Activated B cell treated with CpG ODN at 0.5 μM for 24 hours (primary cell): ENCODE data around the gene STXBP5L. TPM values are rescaled to one million over a fixed set of nuclear protein-coding genes. Genes with fewer than 3 reads are reported as not detected.

Experiments
- ATAC-seq: fragments of 200-7000 bp; cut with Tn5 transposase; one replicate; pipeline ENCODE4 v1.10.0; 2021; ENCODE audit warnings: low read depth, mild to moderate bottlenecking, moderate library complexity
- CTCF ChIA-PET: fragments of 350-600 bp; sonication (Branson Sonifier 250); formaldehyde crosslinking; loops from one replicate; lab custom pipeline; 2021; ENCODE audit warnings: antibody characterized with exemption; lab: Charles Lee
- POLR2A ChIA-PET: fragments of 350-600 bp; sonication (Branson Sonifier 250); formaldehyde crosslinking; loops from one replicate; lab custom pipeline; 2021; ENCODE audit warnings: antibody characterized with exemption; lab: Charles Lee
- DNase-seq: peaks from one replicate; pipeline ENCODE4 v3.0.0; 2022
- H3K27ac Mint-ChIP-seq: one replicate; pipeline ENCODE4 v1.8.0; 2020; ENCODE audit warnings: mixed read lengths
- H3K27me3 Mint-ChIP-seq: one replicate; pipeline ENCODE4 v1.8.0; 2021; ENCODE audit warnings: mixed read lengths
- H3K36me3 Mint-ChIP-seq: one replicate; pipeline ENCODE4 v1.8.0; 2021; ENCODE audit warnings: low read depth, mixed read lengths
- H3K4me1 Mint-ChIP-seq: one replicate; pipeline ENCODE4 v1.8.0; 2021; ENCODE audit warnings: mixed read lengths
- H3K4me3 Mint-ChIP-seq: one replicate; pipeline ENCODE4 v1.8.0; 2020; ENCODE audit warnings: mild to moderate bottlenecking, mixed read lengths
- H3K9me3 Mint-ChIP-seq: one replicate; pipeline ENCODE4 v1.8.0; 2020; ENCODE audit warnings: mixed read lengths
- CTCF ChIP-seq: fragments of 200-600 bp; IDR thresholded peaks from one replicate; pipeline ENCODE4 v1.8.0; 2022; ENCODE audit warnings: antibody characterized with exemption, mild to moderate bottlenecking
- intact Hi-C: fragments of 100-400 bp; cut with micrococcal nuclease; formaldehyde crosslinking; loops from one replicate; pipeline ENCODE4 v1.15.1; 2024
- total RNA-seq: library from RNA; stranded (reverse); gene quantifications from 2 replicates; pipeline ENCODE4 v1.2.3, GENCODE V29; 2022

STXBP5L gene
- total RNA-seq, 1 donor from 2014 or later: not detected

GRCh38 chr3:120988994-120989393 is 81.0 kb downstream of the STXBP5L start:
- Mint-ChIP-seq H3K27ac (no peak overlapping the region), H3K36me3 (no peaks in the 10 kb centered on the region), H3K9me3 (peaks cover 6% of the 10 kb centered on the region), H3K4me1 (no peaks in the 10 kb centered on the region), H3K4me3 (no peak overlapping the region), H3K27me3 (no peaks in the 10 kb centered on the region)
- TF ChIP-seq CTCF: no peak
- intact Hi-C loops: no loop called here
- CTCF ChIA-PET: no interaction called here
- no peak for DNase-seq
- no peak for ATAC-seq
- POLR2A ChIA-PET: no interaction called here

GRCh38 chr3:121018917-121019321 is 110.9 kb downstream of the STXBP5L start:
- H3K9me3 Mint-ChIP-seq: peaks cover 3% of the 10 kb centered on the region
- H3K4me1 Mint-ChIP-seq: no peaks in the 10 kb centered on the region
- H3K36me3 Mint-ChIP-seq: no peaks in the 10 kb centered on the region
- H3K4me3 Mint-ChIP-seq: no peak overlapping the region
- no peak overlapping the region for H3K27ac Mint-ChIP-seq
- intact Hi-C loops: no loop called here
- no peak for ATAC-seq
- H3K27me3 Mint-ChIP-seq: no peaks in the 10 kb centered on the region
- no peak for DNase-seq
- CTCF ChIA-PET: no interaction called here
- TF ChIP-seq CTCF: no peak
- POLR2A ChIA-PET: no interaction called here

GRCh38 chr3:121063628-121064027 is 155.6 kb downstream of the STXBP5L start:
- Mint-ChIP-seq H3K4me3 (no peak overlapping the region), H3K9me3 (no peaks in the 10 kb centered on the region), H3K27me3 (no peaks in the 10 kb centered on the region), H3K4me1 (no peaks in the 10 kb centered on the region), H3K27ac (no peak overlapping the region), H3K36me3 (no peaks in the 10 kb centered on the region)
- ATAC-seq (no peak), DNase-seq (no peak)
- intact Hi-C loops: no loop called here
- TF ChIP-seq CTCF: no peak
- ChIA-PET CTCF (no interaction called here), POLR2A (no interaction called here)

GRCh38 chr3:121064121-121064520 is 156.1 kb downstream of the STXBP5L start:
- intact Hi-C loops: no loop called here
- CTCF ChIA-PET: no interaction called here
- H3K27me3 Mint-ChIP-seq: no peaks in the 10 kb centered on the region
- DNase-seq: no peak
- H3K4me3 Mint-ChIP-seq: no peak overlapping the region
- POLR2A ChIA-PET: no interaction called here
- TF ChIP-seq CTCF: no peak
- no peaks in the 10 kb centered on the region for H3K36me3 Mint-ChIP-seq
- no peak for ATAC-seq
- H3K9me3 Mint-ChIP-seq: no peaks in the 10 kb centered on the region
- no peak overlapping the region for H3K27ac Mint-ChIP-seq
- no peaks in the 10 kb centered on the region for H3K4me1 Mint-ChIP-seq

GRCh38 chr3:121072133-121072532 is 164.1 kb downstream of the STXBP5L start:
- no peaks in the 10 kb centered on the region for H3K36me3 Mint-ChIP-seq
- DNase-seq (no peak), ATAC-seq (no peak)
- intact Hi-C loops: no loop called here
- no peaks in the 10 kb centered on the region for H3K27me3 Mint-ChIP-seq
- H3K4me3 Mint-ChIP-seq: no peak overlapping the region
- no peaks in the 10 kb centered on the region for H3K9me3 Mint-ChIP-seq
- no peaks in the 10 kb centered on the region for H3K4me1 Mint-ChIP-seq
- POLR2A ChIA-PET: no interaction called here
- CTCF ChIA-PET: no interaction called here
- no peak for TF ChIP-seq CTCF
- H3K27ac Mint-ChIP-seq: no peak overlapping the region
